NCI-H187 (cell line): ENCODE measurements around the gene PLCD1.

Experiments used
- DNase-seq, 2 experiments: peaks; one replicate each; lab custom pipeline; 2025; lab: John Stamatoyannopoulos, UW

The PLCD1 gene

DNA sequence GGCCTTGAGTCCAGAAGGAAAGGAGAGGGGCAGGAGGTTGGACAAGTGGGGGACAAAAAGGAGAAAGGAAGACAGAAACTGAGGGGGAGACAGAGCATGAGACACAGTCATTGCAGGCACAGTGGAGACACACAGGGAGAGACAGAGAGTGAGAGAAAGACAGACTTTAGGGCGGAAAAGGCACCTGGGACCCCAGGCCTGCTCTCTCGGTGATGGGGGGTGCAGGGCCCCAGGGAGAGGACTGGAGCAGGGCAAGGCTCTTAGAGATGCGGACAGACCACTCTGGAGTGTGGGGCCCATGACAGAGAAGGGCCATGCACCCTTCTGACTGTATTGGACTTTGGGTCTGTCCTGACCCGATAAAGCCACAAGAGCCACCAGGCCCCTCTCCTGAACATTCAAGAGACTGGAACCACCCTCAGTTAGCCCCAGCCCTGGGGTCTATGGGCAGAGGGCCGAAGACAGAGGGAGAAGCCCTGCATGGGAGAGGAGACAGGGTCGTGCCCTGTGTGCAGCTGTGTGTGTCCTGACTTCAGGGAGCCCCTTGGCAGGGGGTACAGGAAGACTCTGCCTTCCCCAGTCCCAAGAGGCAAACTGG, 12.5 kb downstream of the PLCD1 start:
- no peak for DNase-seq

- no peak for DNase-seq
Measured at GRCh38 chr3:38016410-38016809, 13.0 kb downstream of the PLCD1 start.

GRCh38 chr3:38015984-38016383, 13.5 kb downstream of the PLCD1 start:
- no peak for DNase-seq

GRCh38 chr3:38015485-38015884, 14.0 kb downstream of the PLCD1 start:
- DNase-seq = no peak

GRCh38 chr3:38011111-38011510, 18.3 kb downstream of the PLCD1 start:
- DNase-seq = no peak

DNA sequence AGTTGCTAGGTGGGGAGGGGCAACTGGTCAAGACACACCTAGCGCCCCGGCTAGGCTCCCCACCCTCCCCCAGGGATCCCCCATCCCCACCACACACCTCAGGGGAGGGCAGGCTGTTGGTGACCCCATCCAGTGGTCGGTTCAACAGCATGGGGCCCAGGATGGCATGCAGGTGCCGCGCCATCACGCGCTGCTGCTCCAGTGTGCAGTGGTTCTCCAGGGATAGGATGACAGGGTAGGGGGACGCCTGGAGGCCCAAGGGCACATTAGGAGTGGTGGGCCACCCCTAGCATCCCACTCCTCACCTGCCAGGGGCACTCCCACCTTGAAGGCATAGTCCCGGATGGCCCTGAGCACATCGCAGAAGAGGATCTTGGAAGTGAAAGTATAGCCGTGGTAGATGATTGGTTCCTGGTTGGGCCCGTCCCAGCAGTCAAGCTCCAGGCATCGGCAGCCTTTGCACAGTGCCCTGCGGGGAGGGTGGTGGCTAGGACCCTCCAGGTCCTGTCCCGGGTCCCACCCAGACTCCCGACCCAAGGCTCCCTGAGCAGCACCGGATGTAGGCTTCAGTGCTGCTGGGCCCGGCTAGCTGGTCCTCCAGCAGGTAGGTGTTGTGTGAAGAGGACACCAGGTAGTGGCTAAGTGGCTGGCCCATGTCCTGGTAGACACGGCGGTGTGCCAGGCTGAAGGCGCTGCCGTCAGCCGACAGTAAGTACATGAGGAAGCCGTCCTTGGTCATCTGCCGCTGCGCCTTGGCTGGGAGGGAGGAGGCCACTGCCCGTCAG, 19.4 kb downstream of the PLCD1 start:
- no peak for DNase-seq

DNA sequence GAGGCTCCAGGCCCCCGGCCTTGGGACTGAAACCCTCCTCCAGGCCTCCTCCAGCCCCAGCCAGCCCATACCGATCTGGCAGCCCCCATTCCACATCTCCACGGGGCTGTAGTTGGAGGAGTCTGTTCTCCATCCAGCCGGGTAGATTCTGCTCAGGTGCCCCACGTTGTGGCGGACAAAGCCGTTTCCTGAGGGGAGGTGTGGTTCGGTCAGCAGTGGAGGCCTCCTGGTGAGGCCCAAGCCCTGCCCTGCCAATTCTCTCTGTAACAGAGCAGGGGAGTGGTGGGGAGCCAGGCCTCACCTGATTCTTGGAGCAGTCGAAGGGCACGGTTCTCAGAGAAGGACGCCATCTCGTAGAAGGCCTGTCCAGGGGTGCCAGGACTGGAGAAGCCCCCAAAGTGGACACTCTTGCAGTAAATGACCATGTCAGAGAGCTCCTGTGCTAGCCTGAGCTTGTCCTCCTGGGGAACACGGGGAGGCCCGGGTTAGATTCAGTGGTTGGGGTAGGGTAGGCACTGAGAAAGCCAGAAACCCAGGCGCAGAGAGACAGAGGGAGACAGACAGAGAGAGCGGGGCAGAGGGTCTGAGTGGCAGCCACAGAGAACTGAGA, 20.4 kb downstream of the PLCD1 start:
- DNase-seq = no peak

DNA sequence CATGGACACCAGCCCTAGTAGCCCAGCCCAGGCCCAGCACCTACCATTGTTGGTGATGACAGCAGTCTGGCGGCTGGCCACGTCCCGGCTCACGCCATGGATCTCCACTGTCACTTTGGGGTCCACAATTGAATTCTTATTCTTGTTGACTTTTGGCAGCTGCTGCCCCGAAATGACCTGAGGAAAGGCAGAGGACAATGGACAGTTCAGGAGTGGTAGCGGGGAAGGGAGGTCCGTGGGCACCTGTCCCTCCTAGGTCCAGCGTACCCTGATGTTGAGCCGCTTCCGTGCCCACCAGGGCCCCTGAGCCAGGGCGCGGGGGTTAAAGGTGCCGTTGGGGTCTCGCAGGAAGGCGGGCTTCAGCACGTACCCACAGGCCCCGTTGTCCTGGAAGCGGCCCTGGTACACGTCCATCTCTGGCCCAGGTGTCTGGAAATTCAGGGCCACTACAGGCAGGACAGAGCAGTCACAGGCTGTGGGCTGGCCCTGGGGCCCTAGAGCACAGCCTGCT, 21.2 kb downstream of the PLCD1 start:
- DNase-seq = no peak

GRCh38 chr3:38007754-38008090, 21.7 kb downstream of the PLCD1 start:
- DNase-seq = no peak

- DNase-seq = no peak
Measured at GRCh38 chr3:38006445-38006995, 22.9 kb downstream of the PLCD1 start.

DNA sequence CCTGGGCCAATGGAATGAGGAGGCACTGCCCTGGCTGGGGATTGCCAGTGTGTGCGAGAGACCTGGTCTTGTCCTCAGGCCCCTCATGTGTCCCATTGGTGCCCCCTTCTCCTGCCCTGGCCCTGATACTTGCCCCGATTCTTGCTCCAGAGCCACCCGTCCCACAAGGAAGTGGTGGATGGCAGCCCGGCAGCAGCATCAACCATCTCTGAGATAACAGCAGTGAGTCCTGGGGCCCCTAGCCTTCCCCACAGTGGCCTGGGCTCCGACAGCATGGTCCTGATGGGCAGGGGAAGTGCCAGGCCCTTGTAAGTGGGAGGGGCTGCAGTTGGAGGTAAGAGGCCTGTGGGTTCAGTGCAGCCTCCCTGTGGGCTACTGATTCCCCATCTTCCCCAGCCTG, 23.4 kb downstream of the PLCD1 start:
- no peak for DNase-seq

GRCh38 chr3:38005076-38006020, 24.1 kb downstream of the PLCD1 start:
- DNase-seq = no peak

DNA sequence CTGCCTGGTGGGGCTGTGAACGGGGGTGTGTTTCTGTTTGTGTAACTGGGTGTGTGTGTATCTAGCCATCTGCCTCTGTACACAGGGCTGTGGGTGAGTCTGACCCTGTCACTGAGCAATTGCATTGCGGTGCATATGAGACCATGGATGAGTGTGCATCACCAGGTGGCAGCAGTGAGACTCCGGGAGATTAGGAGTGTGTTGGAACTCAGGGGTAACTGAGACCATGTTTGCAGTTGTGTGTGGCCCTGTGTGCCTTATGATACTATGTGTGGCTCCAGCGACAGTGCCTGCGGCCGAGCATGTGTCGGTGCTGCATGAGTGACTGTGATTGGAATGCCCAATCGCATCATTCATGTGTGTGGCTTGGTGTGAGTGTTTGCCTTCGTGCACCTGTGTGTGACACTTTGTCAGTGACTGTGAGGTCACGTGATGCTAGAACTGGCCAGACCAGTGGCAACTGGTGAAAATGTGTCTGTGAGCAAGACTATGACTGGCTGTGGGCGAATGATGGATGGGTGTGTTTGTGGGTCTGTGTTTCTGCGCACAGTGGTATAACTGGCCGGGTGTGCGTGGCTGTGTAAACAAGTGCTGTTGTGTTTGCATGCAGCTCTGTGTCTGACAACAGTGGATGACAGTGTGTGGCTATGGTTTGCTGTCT, 24.9 kb downstream of the PLCD1 start:
- peak in 1 of 2 experiments; percentile 5 for DNase-seq

- no peak for DNase-seq
Measured at GRCh38 chr3:38003817-38004414, 25.5 kb downstream of the PLCD1 start.

DNA sequence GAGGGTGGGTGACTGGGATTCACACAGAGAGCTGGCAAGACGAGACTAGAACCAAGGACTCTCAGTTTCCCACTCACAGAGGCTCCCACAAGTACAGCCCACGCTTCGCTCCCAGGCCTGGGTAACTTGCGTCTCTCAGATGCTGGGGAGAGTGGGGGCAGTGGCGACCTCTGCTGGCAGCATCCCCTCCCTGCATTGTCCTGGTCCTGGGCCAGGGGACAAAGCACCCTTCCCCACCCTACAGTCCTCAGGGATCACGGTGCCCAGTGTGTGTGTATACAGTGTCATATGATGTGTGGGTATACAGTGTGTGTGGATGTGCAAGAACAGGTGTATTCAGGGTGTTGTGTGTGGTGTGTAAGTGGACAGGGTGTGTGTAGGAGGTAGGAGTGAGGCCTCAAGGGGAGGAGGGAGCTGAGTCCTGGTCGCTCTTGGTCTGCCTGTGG, 26.0 kb downstream of the PLCD1 start:
- no peak for DNase-seq

DNA sequence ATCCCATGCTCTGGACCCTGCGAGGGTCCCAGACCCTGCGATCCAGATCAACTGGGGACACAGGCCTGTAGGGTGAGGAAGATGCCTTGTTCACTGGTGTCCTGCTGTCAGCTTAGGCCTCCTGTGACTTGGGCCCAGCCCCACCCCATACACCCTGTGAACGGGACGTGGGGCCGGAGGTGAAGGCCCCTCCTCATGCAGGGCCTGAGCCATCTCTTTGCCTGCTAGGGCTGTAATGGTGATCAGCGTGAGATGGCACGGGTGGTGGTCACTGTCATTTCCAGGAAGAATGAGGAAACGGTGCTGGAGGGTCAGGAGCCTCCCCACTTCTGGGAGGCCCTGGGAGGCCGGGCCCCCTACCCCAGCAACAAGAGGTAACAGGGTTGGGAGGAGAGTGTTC, 26.5 kb downstream of the PLCD1 start:
- no peak for DNase-seq

- no peak for DNase-seq
Measured at GRCh38 chr3:38002291-38002876, 27.1 kb downstream of the PLCD1 start.

GRCh38 chr3:38001456-38002081, 27.9 kb downstream of the PLCD1 start:
- no peak for DNase-seq

- DNase-seq = no peak
Measured at GRCh38 chr3:38000965-38001455, 28.4 kb downstream of the PLCD1 start.
